H9 (cell line): ENCODE data around the gene QSOX1. TPM values are rescaled to one million over a fixed set of nuclear protein-coding genes. Genes with fewer than 3 reads are reported as not detected.

Source experiments
- DNase-seq: peaks from one replicate; pipeline ENCODE4 v3.0.0-alpha.2; 2017
- H2AFZ ChIP-seq: one replicate; pipeline ENCODE4 v1.6.1; 2013; ENCODE audit warnings: mild to moderate bottlenecking, low read length, control low read depth, moderate library complexity
- H2AK5ac ChIP-seq: 2 replicates; pipeline ENCODE4 v1.6.1; 2013; ENCODE audit warnings: low read length, control low read depth, mixed read lengths; ENCODE audit not compliant: insufficient read length
- H2BK120ac ChIP-seq: one replicate; pipeline ENCODE4 v1.6.1; 2013; ENCODE audit warnings: low read depth, mild to moderate bottlenecking, low read length, control low read depth, inconsistent platforms; ENCODE audit not compliant: poor library complexity, severe bottlenecking
- H2BK12ac ChIP-seq: 2 replicates; pipeline ENCODE4 v1.6.1; 2013; ENCODE audit warnings: low read length, control low read depth, mixed read lengths, low read depth; ENCODE audit not compliant: insufficient read length
- H2BK15ac ChIP-seq: 2 replicates; pipeline ENCODE4 v1.6.1; 2013; ENCODE audit warnings: low read depth, low read length, control low read depth
- H2BK20ac ChIP-seq: one replicate; pipeline ENCODE4 v1.6.1; 2013; ENCODE audit warnings: low read depth, mild to moderate bottlenecking, low read length, control low read depth, inconsistent platforms; ENCODE audit not compliant: poor library complexity, severe bottlenecking
- H2BK5ac ChIP-seq: 2 replicates; pipeline ENCODE4 v1.6.1; 2013; ENCODE audit warnings: low read length, control low read depth, mixed read lengths; ENCODE audit not compliant: insufficient read length
- H3K14ac ChIP-seq: 2 replicates; pipeline ENCODE4 v1.6.1; 2013; ENCODE audit warnings: low read length, control low read depth; ENCODE audit not compliant: insufficient read depth
- H3K18ac ChIP-seq: 2 replicates; pipeline ENCODE4 v1.6.1; 2013; ENCODE audit warnings: low read depth, mild to moderate bottlenecking, mixed read lengths, low read length, control low read depth; ENCODE audit not compliant: insufficient read length
- H3K23ac ChIP-seq: 2 replicates; pipeline ENCODE4 v1.6.1; 2013; ENCODE audit warnings: low read length, control low read depth, mixed read lengths, low read depth; ENCODE audit not compliant: insufficient read length
- H3K23me2 ChIP-seq: 2 replicates; pipeline ENCODE4 v1.6.1; 2013; ENCODE audit warnings: low read depth, mild to moderate bottlenecking, mixed read lengths, low read length, control low read depth; ENCODE audit not compliant: insufficient read length, poor library complexity, severe bottlenecking
- H3K27ac ChIP-seq: 2 replicates; pipeline ENCODE4 v1.5.1; 2013; ENCODE audit warnings: low read length, control low read depth, mixed read lengths, low read depth; ENCODE audit not compliant: insufficient read length
- H3K27me3 ChIP-seq: 2 replicates; pipeline ENCODE4 v1.6.1; 2013; ENCODE audit warnings: low read length, control low read depth, inconsistent platforms; ENCODE audit not compliant: insufficient read depth
- H3K4ac ChIP-seq: 2 replicates; pipeline ENCODE4 v1.6.1; 2013; ENCODE audit warnings: low read depth, mild to moderate bottlenecking, control low read depth, inconsistent platforms, low read length, moderate library complexity
- H3K4me1 ChIP-seq: 2 replicates; pipeline ENCODE4 v1.6.1; 2013; ENCODE audit warnings: low read length, control low read depth, inconsistent platforms; ENCODE audit not compliant: insufficient read depth
- H3K4me2 ChIP-seq: 2 replicates; pipeline ENCODE4 v1.6.1; 2013; ENCODE audit warnings: low read length, control low read depth, mixed read lengths; ENCODE audit not compliant: insufficient read length, insufficient read depth
- H3K56ac ChIP-seq: 2 replicates; pipeline ENCODE4 v1.6.1; 2013; ENCODE audit warnings: low read depth, mild to moderate bottlenecking, mixed read lengths, low read length, control low read depth; ENCODE audit not compliant: insufficient read length
- H3K79me1 ChIP-seq: 2 replicates; pipeline ENCODE4 v1.6.1; 2013; ENCODE audit warnings: low read depth, mild to moderate bottlenecking, moderate library complexity, low read length, control low read depth, inconsistent platforms; ENCODE audit not compliant: insufficient read depth, poor library complexity, severe bottlenecking
- H3K79me2 ChIP-seq: 2 replicates; pipeline ENCODE4 v1.6.1; 2013; ENCODE audit warnings: low read length, control low read depth, inconsistent platforms; ENCODE audit not compliant: insufficient read depth
- H3K9ac ChIP-seq: 2 replicates; pipeline ENCODE4 v1.6.1; 2013; ENCODE audit warnings: low read length, control low read depth, mixed read lengths; ENCODE audit not compliant: insufficient read length; ENCODE audit errors: extremely low read depth
- H3K9me3 ChIP-seq: one replicate; pipeline ENCODE4 v1.6.1; 2013; ENCODE audit warnings: low read depth, low read length, inconsistent platforms; ENCODE audit not compliant: control insufficient read depth
- H3T11ph ChIP-seq: one replicate; pipeline ENCODE4 v1.6.1; 2013; ENCODE audit warnings: mild to moderate bottlenecking, low read length, control low read depth, inconsistent platforms
- H4K20me1 ChIP-seq: one replicate; pipeline ENCODE4 v1.6.1; 2013; ENCODE audit not compliant: control insufficient read depth, insufficient read length, insufficient read depth
- H4K5ac ChIP-seq: 2 replicates; pipeline ENCODE4 v1.6.1; 2013; ENCODE audit warnings: low read depth, mild to moderate bottlenecking, mixed read lengths, low read length, control low read depth; ENCODE audit not compliant: insufficient read length
- H4K8ac ChIP-seq: replicated peaks from 2 replicates; pipeline ENCODE4 v1.6.1; 2013; ENCODE audit warnings: low read length, control low read depth, mixed read lengths, low read depth; ENCODE audit not compliant: insufficient read length
- H4K91ac ChIP-seq: 2 replicates; pipeline ENCODE4 v1.6.1; 2013; ENCODE audit warnings: low read depth, mild to moderate bottlenecking, moderate library complexity, mixed read lengths, low read length, control low read depth; ENCODE audit not compliant: insufficient read length
- H3K27ac Mint-ChIP-seq, 3 experiments: 2 replicates in 2 of 3; 3 replicates in 1 of 3; pipeline ENCODE4 v1.8.0; 2020 to 2021; ENCODE audit warnings: mixed read lengths in 3 of 3, mild to moderate bottlenecking in 1 of 3, moderate library complexity in 1 of 3
- H3K27me3 Mint-ChIP-seq: 2 replicates; pipeline ENCODE4 v1.8.0; 2021; ENCODE audit warnings: low read depth, mild to moderate bottlenecking, moderate library complexity, mixed read lengths
- H3K36me3 Mint-ChIP-seq, 3 experiments: 2 replicates in 2 of 3; 3 replicates in 1 of 3; pipeline ENCODE4 v1.8.0; 2020 to 2021; ENCODE audit warnings: low read depth in 3 of 3, mixed read lengths in 3 of 3; ENCODE audit not compliant: insufficient read depth in 1 of 3
- H3K4me1 Mint-ChIP-seq, 2 experiments: 2 replicates each; pipeline ENCODE4 v1.8.0; 2020; ENCODE audit warnings: mixed read lengths in 2 of 2
- H3K4me3 Mint-ChIP-seq, 2 experiments: 2 replicates in 1 of 2; 3 replicates in 1 of 2; pipeline ENCODE4 v1.8.0; 2020 to 2021; ENCODE audit warnings: mild to moderate bottlenecking in 2 of 2, mixed read lengths in 2 of 2, moderate library complexity in 1 of 2
- H3K9me3 Mint-ChIP-seq, 2 experiments: 2 replicates in 1 of 2; 3 replicates in 1 of 2; pipeline ENCODE4 v1.8.0; 2020; ENCODE audit warnings: mild to moderate bottlenecking in 2 of 2, mixed read lengths in 2 of 2, moderate library complexity in 1 of 2
- WGBS: extraction: QIAGEN DNeasy Blood & Tissue Kit; methylation state at CpG from one replicate; pipeline ENCODE4 v1.1.7; 2013; ENCODE audit warnings: missing lambda C conversion rate, low lambda C conversion rate, mixed read lengths; ENCODE audit not compliant: insufficient read length; ENCODE audit errors: extremely low coverage; 5-methylcytosine and 5-hydroxymethylcytosine counted together
- total RNA-seq: library from RNA; stranded (reverse); gene quantifications from 2 replicates; pipeline ENCODE4 v1.2.1, GENCODE V29; 2021
- TF ChIP-seq, protein P1 (sequence below): fragments of 200-600 bp; sonication (generic); conservative IDR thresholded peaks from 3 replicates; pipeline ENCODE4 v1.8.0; 2021; ENCODE audit warnings: antibody characterized with exemption, mild to moderate bottlenecking

Gene QSOX1
- total RNA-seq, 1 experiment from 2014 or later: 79.2 TPM

DNA sequence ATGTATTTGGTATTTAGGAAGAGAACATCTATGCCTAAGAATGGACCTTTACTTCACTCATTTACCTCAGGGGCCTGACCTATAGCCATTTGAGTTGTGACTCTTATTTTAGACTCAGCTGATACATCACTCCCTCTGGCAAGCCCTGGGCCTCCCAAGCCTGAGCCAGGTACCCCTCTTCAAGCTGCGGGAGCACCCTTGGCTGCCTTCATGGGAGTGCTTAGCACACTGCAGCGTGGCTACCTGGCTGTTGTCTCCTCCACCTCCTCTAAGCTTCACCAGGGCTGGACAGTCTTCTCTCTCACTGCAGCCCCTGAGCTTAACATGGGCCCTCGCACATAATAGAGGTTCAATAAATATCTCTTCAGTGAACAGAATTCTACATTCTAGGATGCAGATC is 51.9 kb downstream of the QSOX1 start:
- Histone ChIP-seq H3K18ac (no peak overlapping the region), H3K56ac (no peak overlapping the region), H4K5ac (no peak overlapping the region), H3K23ac (no peak overlapping the region), H4K8ac (no peak overlapping the region), H3K4me2 (no peak overlapping the region), H3K4ac (no peak overlapping the region), H2AFZ (no peak overlapping the region), H3T11ph (no peak overlapping the region), H2BK120ac (no peak overlapping the region), H3K4me1 (no peaks in the 10 kb centered on the region), H3K79me2 (no peaks in the 10 kb centered on the region), H2BK15ac (no peak overlapping the region), H2BK20ac (no peak overlapping the region), H3K23me2 (no peaks in the 10 kb centered on the region), H2BK5ac (no peak overlapping the region), H3K9ac (no peak overlapping the region), H2AK5ac (no peak overlapping the region), H3K27me3 (no peaks in the 10 kb centered on the region), H3K14ac (no peak overlapping the region), H3K27ac (no peak overlapping the region), H4K91ac (no peak overlapping the region), H3K9me3 (no peaks in the 10 kb centered on the region), H3K79me1 (no peaks in the 10 kb centered on the region), H4K20me1 (no peaks in the 10 kb centered on the region), H2BK12ac (no peak overlapping the region)
- Mint-ChIP-seq H3K9me3 (no peaks in the 10 kb centered on the region), H3K4me1 (peaks cover 2 to 3% of the 10 kb centered on the region in 2 experiments; a peak in 2 of 4 replicates), H3K4me3 (no peak overlapping the region), H3K36me3 (no peaks in the 10 kb centered on the region), H3K27ac (no peak overlapping the region), H3K27me3 (peaks cover 7% of the 10 kb centered on the region)
- DNase-seq: no peak
- no CpG with 5 or more reads among the region's 3 CpGs for WGBS
- TF ChIP-seq, protein P1, sequence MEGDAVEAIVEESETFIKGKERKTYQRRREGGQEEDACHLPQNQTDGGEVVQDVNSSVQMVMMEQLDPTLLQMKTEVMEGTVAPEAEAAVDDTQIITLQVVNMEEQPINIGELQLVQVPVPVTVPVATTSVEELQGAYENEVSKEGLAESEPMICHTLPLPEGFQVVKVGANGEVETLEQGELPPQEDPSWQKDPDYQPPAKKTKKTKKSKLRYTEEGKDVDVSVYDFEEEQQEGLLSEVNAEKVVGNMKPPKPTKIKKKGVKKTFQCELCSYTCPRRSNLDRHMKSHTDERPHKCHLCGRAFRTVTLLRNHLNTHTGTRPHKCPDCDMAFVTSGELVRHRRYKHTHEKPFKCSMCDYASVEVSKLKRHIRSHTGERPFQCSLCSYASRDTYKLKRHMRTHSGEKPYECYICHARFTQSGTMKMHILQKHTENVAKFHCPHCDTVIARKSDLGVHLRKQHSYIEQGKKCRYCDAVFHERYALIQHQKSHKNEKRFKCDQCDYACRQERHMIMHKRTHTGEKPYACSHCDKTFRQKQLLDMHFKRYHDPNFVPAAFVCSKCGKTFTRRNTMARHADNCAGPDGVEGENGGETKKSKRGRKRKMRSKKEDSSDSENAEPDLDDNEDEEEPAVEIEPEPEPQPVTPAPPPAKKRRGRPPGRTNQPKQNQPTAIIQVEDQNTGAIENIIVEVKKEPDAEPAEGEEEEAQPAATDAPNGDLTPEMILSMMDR: no peak
